NCI-H1105 (cell line): ENCODE results near the gene CEBPA.

Source experiments
- DNase-seq: peaks from one replicate; lab custom pipeline; 2025; lab: John Stamatoyannopoulos, UW

Gene CEBPA

GRCh38 chr19:33287438-33287837 lies 14.9 kb downstream of the CEBPA start:
- no peak for DNase-seq

GRCh38 chr19:33286899-33287298 lies 15.4 kb downstream of the CEBPA start:
- no peak for DNase-seq

- no peak for DNase-seq
Observed at GRCh38 chr19:33285441-33285927, 16.9 kb downstream of the CEBPA start.

- no peak for DNase-seq
Observed at GRCh38 chr19:33284756-33285155, 17.6 kb downstream of the CEBPA start.

GRCh38 chr19:33284146-33284643 lies 18.1 kb downstream of the CEBPA start:
- no peak for DNase-seq

- no peak for DNase-seq
Observed at GRCh38 chr19:33283589-33283988, 18.7 kb downstream of the CEBPA start.

GRCh38 chr19:33282036-33282671 lies 20.2 kb downstream of the CEBPA start:
- DNase-seq = no peak

- no peak for DNase-seq
Observed at GRCh38 chr19:33281296-33281926, 20.9 kb downstream of the CEBPA start.

- no peak for DNase-seq
Observed at GRCh38 chr19:33280351-33280921, 21.9 kb downstream of the CEBPA start.

- DNase-seq = no peak
Observed at GRCh38 chr19:33279430-33280350, 22.6 kb downstream of the CEBPA start.

GRCh38 chr19:33278403-33279269 lies 23.7 kb downstream of the CEBPA start:
- DNase-seq = no peak

GRCh38 chr19:33278023-33278402 lies 24.3 kb downstream of the CEBPA start:
- no peak for DNase-seq

- DNase-seq = no peak
Observed at GRCh38 chr19:33277434-33277833, 24.9 kb downstream of the CEBPA start.

GRCh38 chr19:33275933-33276619 lies 26.3 kb downstream of the CEBPA start:
- DNase-seq = no peak

- no peak for DNase-seq
Observed at GRCh38 chr19:33275559-33275932, 26.8 kb downstream of the CEBPA start.

- DNase-seq = no peak
Observed at GRCh38 chr19:33274663-33275558, 27.4 kb downstream of the CEBPA start.

GRCh38 chr19:33273881-33274662 lies 28.3 kb downstream of the CEBPA start:
- DNase-seq = no peak

GRCh38 chr19:33273065-33273736 lies 29.1 kb downstream of the CEBPA start:
- no peak for DNase-seq
